H1 (cell line): Measurements from ENCODE around the gene RP9. TPM values are rescaled to one million over a fixed set of nuclear protein-coding genes. Genes with fewer than 3 reads are reported as not detected.

Source experiments
- CEBPB ChIP-seq: IDR thresholded peaks from 2 replicates; pipeline ENCODE4 v1.6.1; 2012; ENCODE audit warnings: low read depth, low read length
- RAD21 ChIP-seq, 2 experiments: IDR thresholded peaks in 1 of 2; conservative IDR thresholded peaks in 1 of 2; 2 replicates each; pipeline ENCODE4 v1.6.1; 2011; ENCODE audit warnings: low read depth in 2 of 2, low read length in 2 of 2, improper control_type of control experiment in 1 of 2, inconsistent platforms in 1 of 2, mild to moderate bottlenecking in 1 of 2, moderate library complexity in 1 of 2
- RXRA ChIP-seq: IDR thresholded peaks from 2 replicates; pipeline ENCODE4 v1.6.1; 2011; ENCODE audit warnings: low read depth, mild to moderate bottlenecking, low read length, moderate library complexity; ENCODE audit not compliant: insufficient read depth
- TBP ChIP-seq: IDR thresholded peaks from 2 replicates; pipeline ENCODE4 v1.6.1; 2011; ENCODE audit warnings: low read depth, low read length, improper control_type of control experiment
- TCF12 ChIP-seq: IDR thresholded peaks from 2 replicates; pipeline ENCODE4 v1.6.1; 2011; ENCODE audit warnings: low read depth, mild to moderate bottlenecking, low read length
- polyA plus RNA-seq, 7 experiments: library from polyadenylated mRNA; depleted of rRNA in 3 of 7; stranded (reverse) in 5 of 7; unstranded in 2 of 7; fragments of >200 nt in 5 of 7; fragments of 200-250 nt in 2 of 7; gene quantifications; 1 replicate in 5 of 7; 2 replicates in 1 of 7; 4 replicates in 1 of 7; pipeline versions ENCODE4 v1.2.1 to v1.2.3, GENCODE V29; 2011 to 2013; ENCODE audit warnings: missing spikeins in 2 of 7, mixed read lengths in 2 of 7
- total RNA-seq: library from RNA; stranded (reverse); fragmentation: NEBNext Ultra II Directional; extraction: Animal tissue kit (Norgen Biotek cat#: 25700); gene quantifications from 2 replicates; pipeline ENCODE4 v1.2.1, GENCODE V29; 2021

RP9 gene
- total and polyA plus RNA-seq, 2 of the 8 experiments (the other 6 are each of a cell fraction or from before 2014, with no cell fraction given), result 11.0 to 12.4 TPM

DNA sequence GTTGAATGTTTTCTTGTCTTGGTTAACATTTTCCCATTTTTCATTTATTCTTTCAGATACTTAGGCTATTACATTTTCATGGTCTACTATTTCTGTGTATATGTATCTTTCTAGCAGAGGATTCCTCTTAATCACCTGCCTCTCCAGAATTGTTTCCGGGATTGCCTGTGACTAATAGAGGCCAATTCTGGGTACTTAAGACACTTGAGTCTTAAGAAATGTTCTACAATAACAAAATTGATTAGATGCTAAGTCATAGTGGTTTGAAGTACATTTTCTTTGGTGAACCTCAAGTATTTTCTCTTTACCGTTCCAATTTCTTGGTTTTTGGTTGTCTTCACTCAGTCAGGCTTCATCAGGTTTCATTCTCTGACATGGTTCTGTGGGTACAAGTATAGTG lies 46.6 kb upstream of the RP9 start (continued):
- TF ChIP-seq TBP (no peak), RXRA (no peak), TCF12 (no peak), RAD21 (IDR thresholded peaks at IDR 0.05 in 1 of 2, conservative IDR thresholded peaks at IDR 0.05 in 1 of 2; ENCODE audit: low read depth in 2 of 2, low read length in 2 of 2) (no peak), CEBPB (no peak)
- TF ChIP-seq, all 59 proteins: peak for 0
